Spleen (tissue), 7 donors: ENCODE data around the gene CTNS.

ENCODE experiments used
- CTCF ChIP-seq, 11 experiments: fragments of 200-600 bp in 7 of 11; fragments of 450-650 bp in 4 of 11; sonication (generic) in 4 of 11; IDR thresholded peaks in 8 of 11; conservative IDR thresholded peaks in 3 of 11; 1 replicate in 7 of 11; 2 replicates in 4 of 11; pipeline versions ENCODE4 v1.4.0 to v1.8.0; 2016 to 2021; ENCODE audit warnings: antibody characterized with exemption in 11 of 11, inconsistent platforms in 4 of 11, mild to moderate bottlenecking in 1 of 11
- POLR2AphosphoS5 ChIP-seq, 3 donors: sonication (generic); formaldehyde crosslinking; IDR thresholded peaks; one replicate each; pipeline ENCODE4 v1.5.1; 2017; ENCODE audit warnings: antibody characterized with exemption in 3 of 3
- donor health status: DM: no; HTN: no; CAD: no; lungs with moderate emphysema.
- donor health status: DM: no; HTN: no; CAD: no.
- donor health status: DM: no; HTN: no; CAD: no.

- TF ChIP-seq POLR2AphosphoS5 (IDR thresholded peaks at IDR 0.05) (no peak), CTCF (IDR thresholded peaks at IDR 0.05 in 8 of 11, conservative IDR thresholded peaks at IDR 0.05 in 3 of 11) (no peak)
These were observed 56.6 kb downstream of the CTNS start for GRCh38 chr17:3693141-3693540.
